ENCODE data around the gene TJP1.
"Not testable (repeated sequence)": the region's sequence is repeated elsewhere in the genome, so short reads cannot be mapped to it uniquely, and the experiment has no call there.

The TJP1 gene

DNA sequence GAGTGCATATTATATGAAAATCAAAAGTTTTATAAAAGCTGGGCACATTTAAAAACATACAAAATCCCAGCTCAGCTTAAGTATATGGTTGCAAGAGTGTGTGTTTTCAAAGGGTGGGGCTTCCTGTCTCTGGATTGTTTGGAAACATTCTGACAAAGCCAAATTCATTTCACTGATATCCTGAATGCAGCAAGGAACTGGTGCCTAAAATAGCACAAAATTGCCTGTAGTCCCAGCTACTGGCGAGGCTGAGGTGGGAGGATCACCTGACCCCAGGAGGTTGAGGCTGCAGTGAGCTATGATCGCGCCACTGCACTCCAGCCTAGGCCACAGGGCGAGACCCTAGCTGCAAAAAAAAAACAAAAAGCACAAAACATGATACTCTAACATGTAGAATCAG is 13.0 kb upstream of the TJP1 start:
- DNase-seq = no peak

DNA sequence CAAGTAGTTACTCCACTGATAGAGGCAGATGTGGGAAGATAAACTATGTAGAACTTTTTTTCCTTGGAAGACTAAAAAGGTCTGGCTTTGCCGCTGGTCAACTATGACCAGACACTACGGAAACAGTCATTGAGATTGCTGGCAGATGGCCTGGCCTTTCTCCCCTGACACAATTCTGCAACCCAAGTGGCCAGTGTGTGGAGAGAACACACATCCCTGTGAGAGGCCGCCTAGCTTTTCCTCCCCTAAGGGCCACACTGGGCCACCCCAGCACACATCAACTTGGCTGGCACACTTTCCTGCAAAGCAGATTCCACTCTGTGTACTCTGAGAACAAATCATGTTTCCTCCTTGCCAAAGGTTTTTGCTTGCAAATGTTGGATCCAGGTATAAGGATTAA is 10.4 kb upstream of the TJP1 start:
- DNase-seq = no peak

DNA sequence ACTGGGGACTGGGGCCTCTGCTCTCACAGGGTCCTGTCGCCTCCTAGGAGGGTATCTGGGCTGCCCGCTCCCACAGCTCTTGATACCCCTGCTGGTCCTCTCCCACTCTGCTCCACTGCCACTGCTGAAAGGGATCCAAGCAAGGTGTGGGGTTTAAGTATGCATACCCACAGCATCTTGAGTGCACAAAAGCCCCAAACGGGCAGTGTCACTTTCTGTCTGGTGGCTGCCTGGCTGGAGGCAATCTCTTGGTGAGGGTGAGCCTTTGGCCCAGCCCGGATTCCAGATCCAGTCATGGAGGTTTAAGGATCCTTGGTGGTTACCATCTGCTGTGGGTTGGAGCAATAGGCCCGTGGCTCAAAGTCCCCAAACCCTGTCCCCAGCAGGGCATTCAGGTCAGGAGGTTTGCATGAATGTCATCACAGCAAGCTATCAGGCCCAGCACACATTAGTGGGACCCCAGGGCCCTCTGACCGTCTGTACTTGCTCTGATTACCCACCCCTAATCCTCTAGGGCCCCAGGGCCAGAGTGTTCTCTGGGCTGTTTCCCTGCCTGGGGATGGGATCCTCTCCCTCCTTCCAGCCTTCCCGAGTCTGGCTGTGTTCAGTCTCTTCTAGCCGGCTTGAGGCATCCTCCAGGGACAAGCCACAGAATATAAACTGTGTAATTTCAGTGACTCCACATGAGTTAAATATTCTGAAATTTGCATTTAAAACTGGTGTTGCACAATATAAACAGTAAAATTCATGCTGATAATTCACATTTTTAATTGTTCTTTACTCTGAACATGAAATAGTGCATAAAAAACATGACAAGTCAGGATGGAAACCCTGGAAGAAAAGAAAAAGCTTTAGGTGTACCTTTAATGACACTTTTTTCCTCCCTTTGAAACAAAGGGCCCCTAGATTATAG is 4.9 kb upstream of the TJP1 start:
- no peak for DNase-seq

DNA sequence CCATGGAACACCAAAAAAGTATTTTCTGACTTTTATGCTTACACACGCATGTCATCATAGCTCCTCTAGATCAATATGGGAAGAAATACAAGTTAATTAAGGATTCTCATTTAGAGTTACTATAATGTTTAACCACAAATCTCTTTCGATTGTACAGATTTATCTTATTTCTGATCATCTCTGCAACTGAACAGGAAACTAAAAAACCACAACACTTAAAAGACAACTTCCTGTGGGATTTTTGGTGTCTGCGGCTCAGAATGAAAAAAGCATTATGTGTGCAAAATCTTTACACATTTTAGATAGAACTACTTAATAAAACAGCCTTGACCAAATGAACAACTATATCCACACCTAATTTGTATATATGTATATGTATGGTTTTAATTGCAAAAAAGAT is 3.0 kb upstream of the TJP1 start:
- no peak for DNase-seq

DNA sequence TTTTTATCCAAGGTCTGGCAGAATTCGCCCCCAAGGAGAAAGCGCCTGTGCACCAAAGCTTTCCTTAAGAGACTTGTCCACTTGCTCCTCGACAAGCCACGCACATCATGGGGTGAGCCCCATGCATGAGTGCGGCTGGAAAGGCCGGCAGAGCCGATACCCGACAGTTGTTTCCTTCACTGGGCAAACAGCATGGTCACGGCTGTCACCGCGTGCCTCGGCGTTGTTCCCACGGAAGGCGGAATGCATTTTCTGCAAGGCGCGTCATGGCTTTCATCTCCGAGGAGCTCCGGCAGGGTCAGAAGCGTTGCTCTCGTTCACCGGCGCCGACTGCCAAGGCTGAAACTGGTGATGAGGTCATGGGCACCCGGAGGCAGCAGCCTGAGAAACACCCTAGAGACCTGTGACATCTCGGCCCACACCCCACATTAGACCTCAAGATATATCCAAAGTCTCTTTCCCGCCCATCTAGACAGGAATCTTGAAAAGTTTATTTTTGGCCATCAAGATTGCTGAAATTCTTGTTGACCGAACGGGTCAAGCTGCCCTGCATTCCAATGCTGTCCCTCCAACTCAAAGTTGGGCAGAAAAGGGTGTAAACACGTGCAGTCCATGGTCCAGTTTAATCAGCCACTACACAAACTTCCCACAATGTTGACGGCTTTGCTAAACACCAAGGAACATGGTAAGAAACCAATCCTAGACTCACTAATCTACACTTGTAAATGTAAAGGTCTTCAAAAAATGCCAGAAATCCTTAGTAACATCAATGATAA is 604 bp upstream of the TJP1 start:
- peak; percentile 51 for DNase-seq

DNA sequence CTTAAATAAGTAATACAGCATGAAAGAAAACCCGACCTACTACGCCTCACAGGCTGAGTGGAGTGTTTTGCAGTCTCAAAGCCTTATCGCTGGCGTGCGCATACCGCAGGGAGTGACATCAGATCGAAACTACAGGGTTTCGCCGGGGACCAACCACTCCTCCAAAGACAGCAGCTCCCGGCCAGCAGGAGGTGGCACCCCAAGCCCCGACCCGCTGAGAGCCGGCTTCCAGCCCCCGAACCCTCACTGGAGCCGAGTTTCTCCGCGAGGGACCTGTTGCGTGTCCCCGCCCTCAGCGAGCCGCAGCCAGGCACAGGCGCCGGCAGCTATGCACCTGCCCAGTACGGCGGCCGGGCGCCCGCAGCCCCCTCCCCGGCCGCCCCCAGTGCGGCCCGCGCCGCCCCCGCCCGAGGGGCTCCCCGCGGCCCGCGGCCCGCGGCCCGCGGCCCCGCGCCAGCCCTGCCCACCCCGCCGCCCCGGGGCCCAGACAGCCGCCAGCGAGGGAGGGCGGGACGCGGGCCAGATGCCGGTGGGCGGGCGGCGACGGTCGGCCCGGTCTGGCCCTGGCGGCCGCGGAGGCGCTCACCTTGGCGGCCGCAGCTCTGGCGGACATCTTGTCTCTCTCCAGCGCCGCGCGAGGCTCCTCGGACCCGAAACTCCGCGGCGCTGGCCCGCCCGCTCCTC is 710 bp downstream of the TJP1 start:
- peak; percentile 45 for DNase-seq

DNA sequence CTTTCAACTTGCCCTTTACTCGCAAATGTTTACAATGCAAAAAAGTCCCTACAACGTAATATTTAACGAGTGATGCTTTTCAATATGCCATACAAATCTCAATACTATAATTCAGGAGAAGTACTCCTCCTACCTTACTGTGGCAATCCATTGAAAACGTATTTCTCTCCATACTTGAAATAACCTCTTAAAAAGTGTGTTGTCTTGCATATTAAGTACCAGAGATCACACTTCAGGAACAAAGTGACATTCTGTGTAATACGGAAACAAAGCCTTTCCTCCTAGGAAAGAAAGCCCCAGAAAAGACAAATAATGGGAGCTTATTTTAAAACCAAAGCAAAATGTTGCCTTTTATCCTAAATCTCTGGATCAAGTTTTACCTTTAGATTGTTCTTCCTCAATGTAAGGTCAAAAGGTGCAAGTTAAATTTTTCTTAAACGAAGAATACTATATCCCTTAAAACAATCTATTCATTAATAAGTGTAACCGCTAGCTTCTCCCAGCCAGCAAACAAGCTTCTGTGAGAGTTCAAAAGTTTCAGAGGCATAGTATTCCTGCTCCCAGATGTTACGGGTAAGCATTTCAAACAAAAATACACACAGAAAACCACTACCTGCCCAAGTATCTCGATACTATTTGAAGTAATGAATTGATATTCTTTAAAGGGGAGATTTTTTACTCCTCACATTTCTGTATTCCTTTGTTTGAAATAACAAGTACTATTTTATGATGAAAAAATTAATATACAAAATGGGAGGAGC is 1.7 kb downstream of the TJP1 start:
- DNase-seq = peak; percentile 6

DNA sequence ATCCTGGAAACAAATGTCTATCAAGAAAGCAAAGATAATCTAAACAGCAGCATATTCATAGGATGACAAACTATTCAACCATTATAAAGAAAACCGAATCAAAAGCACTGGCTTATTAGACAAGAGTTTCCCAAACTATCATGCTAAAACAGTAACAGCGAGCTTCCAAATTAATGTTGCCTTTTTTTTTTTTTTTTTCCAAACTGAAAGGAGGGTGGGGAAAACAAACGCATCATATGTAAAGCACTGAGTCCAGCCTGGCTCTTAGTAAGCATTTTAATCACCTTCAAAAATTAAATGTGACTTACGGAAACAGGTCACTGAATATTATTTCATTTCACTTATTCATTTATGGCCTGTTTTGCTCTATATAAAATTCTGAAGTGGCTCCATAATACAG is 2.3 kb downstream of the TJP1 start:
- DNase-seq = no peak

DNA sequence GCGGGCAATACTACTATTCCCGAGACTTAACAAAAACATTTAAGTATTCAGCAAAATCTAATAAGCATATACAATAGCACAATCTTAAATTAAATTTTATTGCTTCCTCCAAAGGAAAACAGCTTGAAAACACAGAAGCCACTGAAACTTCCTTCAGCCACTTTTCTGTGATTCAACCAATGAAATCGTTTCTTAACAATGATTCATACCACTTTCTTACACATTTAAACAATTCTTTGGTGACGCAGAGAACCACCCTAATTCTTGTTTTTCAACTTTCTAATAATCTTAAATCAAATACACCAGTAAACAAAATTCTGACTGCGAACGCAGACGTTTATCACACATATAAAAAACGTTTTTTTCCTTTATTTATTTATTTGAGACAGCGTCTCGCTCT is 4.1 kb downstream of the TJP1 start:
- no peak for DNase-seq

DNA sequence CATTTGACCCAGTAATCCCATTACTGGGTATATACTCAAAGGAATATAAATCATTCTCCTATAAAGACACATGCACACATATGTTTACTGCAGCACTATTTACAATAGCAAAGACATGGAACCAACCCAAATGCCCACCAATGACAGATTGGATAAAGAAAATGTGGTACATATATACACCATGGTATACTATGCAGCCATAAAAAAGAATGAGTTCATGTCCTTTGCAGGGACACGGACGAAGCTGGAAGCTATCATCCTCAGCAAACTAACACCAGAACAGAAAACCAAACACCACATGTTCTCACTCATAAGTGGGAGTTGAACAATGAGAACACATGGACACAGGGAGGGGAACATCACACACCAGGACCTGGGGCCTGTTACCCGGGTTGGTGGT is 4.8 kb downstream of the TJP1 start:
- DNase-seq = not testable (repeated sequence)

DNA sequence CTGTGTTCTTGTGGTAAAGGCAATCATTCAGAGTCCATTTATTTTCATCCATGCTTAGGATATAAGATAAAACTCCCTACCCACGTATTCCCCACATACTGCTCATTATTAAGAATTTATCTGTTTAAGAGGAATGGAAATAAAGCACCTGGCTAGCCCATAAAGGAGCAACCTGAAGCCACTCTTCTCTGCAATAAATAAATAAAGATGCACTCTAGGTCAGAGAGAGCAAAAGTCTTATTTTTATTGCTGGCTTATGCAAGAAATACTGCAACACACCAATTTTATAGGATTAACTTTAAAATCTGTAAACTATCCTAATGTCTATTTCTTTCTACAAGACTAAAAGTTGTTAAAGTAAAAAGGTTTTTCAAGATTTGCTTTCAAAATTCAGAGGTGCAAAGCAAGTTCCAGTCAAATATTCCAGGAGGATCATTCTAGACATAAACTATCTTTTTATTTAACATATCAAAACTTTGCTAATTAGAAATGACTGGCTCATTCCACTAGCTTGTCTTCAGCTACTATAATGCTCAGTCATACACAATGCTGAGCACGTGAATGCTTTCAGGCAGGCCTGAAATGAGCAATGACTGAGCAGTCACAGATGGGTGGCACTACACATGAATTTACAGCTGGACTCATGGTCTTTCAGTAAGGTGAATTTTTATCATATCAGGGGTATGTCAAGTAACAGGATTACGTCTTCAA is 7.1 kb downstream of the TJP1 start:
- DNase-seq = peak; percentile 15

DNA sequence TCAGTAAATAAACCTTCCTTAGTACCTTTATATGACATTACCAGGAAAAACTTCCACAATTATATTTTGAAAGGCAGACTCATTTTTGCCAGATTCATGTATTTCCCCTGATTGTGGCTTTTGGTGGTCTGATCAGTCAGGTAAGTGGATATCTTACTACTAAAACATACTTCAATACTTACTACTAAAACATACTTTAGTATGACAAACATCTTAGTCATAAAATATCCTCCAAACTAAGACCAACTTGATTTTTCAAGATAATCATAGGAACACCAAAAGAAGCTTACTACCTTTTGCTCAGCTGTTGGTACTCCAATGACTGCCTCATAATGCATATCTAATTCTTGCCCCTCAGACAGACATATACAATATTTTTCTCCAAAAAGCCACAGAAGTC is 9.3 kb downstream of the TJP1 start:
- DNase-seq = no peak

DNA sequence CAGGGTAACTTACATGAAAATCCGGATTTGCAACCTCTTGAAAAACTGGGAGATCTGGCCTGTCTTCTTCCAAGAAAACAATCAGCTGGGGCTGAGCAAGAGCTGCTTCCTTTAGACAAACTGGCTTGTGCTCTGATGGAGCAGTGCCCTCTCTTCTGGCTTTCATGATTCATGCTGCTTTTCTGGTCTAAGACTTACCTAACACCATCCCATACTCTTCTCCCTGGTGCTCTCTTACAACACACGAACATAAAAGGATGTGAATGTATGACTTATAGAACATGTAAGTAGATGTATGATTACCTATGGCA is 9.9 kb downstream of the TJP1 start:
- DNase-seq = no peak

DNA sequence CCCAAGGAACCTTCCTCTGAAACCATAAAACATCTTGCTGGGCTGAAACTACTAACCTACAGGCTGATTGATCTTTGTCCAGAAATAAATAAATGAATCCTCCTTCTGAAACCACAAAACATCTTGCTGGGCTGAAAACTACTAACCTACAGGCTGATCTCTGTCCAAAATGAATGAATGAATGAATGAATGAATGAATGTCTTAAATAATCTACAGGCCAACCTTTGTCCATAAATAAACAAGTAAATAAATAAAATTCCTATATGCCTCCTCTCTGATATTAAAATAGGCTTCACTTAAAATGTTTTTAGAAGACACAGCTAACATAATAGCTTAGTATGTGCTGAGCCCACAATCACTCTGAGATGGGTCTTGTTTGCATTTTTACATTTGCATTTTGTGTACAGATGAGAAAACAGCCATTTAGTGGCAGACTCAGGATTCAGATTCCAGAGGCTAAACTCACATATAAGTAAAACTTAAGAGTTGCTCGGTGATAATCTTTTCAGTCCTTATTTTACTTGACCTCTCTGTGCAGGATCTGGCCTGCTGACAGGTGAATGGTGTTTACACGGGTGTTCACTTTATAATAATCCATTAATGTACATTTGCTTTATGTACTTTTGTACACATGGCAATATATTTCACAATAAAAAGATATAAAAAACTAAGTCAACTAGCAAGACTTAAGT is 10.4 kb downstream of the TJP1 start:
- peak; percentile 31 for DNase-seq

DNA sequence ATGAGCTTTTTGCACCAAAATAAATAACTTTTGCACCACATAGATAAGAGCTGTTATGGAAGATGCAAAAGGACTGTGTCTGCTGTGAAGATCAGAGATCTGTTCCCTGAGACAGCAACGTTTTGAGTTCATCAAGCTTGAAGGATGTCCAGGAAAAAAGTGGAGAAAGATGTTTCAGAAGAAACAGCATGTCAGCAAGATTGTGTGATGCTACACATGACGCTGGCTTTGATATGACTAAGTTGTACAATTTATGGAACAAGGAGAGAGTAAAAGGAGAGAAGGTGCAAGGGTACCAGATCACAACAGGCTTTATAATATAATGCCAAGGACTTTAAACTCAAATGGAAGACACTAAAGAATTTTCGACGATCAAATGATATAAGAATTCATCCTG is 16.6 kb downstream of the TJP1 start:
- DNase-seq = no peak

DNA sequence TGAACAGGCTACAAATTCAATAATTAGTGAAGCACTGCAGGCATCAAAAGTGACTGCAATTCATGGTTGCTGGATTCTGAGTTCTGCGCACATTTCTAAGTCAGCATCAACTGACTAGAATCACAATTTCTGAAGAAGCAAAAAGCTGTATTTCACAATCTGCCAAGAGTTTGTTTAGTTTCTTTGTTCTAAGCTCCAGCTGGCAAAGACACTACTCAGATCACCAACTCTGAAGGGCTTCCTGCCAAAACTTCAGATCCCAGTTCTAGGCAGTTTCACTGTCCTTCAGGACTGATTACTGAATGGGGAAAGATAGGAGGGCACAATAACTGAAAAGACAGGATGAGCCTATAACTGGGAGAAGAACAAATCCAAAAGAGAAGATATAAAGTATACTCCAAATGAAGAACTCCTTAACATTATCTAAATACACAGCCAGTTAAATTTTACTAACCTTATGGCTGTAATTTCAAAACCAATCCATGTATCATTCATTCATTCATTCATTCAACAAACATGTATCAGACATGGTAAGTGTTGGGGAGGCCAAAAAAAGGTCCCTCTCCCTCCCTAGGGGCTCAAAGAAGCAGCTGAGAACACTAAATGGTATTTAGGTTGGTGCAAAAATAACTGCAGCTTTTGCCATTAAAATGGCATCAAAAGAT is 17.1 kb downstream of the TJP1 start:
- no peak for DNase-seq

DNA sequence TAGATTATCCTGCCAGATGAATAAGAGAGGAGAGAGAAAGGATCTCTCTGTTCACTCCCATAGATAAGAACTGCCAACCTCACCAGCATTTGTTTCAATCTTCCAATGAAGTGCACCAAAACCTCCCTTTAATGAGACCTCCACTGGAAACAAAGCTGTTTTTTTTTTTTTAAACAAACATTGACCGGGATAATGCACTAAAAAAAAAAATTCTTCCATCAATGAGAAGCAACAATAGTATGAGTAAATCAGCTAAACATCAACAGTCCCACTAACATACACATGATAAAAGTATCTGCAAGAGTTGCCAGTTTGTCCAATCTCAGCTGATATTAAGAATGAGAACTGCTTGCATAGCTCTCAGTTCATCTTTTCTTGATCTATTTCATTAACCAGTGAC is 19.9 kb downstream of the TJP1 start:
- DNase-seq = no peak

DNA sequence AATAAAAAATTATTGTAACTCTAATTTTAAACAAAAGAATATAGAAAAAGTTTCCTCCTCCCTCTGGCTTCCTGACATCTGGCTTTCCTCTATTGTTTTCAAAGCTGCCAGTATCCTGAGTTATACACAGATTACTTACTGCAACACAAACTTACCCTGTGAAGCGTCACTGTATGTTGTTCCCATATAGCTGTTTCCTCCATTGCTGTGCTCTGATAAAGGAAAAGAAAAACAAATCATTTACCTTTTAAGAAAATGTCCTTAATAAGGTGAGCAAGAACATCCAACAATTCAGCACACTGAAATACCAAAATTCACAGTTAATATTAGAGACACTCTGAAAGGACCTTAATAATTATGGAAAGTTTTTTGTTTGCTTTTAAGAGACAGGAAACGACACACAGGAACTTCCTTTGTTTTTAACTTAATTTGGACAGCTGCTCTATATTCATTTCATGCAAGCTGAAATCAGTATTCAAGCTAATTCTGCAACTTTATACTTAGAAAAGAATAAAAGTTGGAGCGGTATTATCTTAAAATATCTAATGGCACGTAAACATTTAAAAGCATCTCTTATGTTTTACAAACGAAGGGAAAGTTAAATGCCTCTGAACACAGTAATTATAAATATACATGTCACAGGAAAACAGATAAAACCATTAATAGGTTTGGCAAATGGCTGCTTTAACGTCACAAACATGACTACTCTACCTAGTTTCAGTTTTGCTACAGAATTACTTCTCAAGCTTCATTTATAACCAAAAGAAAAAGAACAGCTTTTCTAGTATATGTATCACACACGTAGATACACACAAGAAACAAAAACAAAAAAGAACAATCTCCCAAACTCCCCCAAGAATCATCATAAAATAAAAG is 21.5 kb downstream of the TJP1 start:
- no peak for DNase-seq

DNA sequence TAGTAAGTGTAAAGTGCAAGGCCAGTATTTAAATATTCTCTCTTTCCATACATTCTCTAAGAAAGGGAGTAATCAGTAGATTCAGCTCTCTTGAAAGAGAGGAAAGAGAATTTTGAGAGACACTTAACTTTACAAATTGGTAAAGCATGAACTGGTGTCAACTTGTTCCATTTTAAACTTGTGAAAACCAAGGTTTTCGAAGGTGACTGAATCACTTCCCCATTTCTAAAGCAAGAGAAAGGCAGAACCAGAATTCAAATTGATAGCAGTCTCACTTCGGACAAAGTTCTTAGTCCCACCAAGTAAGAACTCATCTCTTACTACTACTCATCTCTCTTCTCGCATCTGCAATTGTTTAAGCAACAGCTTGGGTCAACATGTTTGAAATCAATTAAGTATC is 22.4 kb downstream of the TJP1 start:
- no peak for DNase-seq

DNA sequence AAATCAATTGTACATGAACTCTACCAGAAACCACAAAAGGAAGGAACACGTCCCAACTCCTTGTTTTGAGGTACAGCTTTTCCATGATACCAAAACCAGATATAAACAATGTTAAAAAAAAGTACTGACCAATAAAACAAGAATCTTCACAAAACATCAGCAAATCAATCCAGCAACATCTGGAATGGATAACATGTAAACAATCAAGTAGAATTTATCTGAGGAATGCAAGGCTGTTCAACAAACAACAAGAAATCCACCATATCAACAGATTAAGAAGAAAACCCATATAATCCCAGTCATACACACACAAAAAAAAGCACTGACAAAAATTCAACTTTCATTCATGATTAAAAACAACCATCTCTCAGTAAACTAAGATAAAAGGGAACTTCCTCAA is 26.7 kb downstream of the TJP1 start:
- no peak for DNase-seq

Data from NCI-H526 treated with DMSO at 0.1 percent for 48 hours (cell line).